RWPE2 (cell line): Measurements from ENCODE around the gene KLLN.
"Not testable (repeated sequence)": the region's sequence is repeated elsewhere in the genome, so short reads cannot be mapped to it uniquely, and the experiment has no call there.

ENCODE experiments used
- ATAC-seq: fragments of 200-7000 bp; cut with Tn5 transposase; 3 replicates; pipeline ENCODE4 v1.9.1; 2021; ENCODE audit warnings: low read depth
- DNase-seq: peaks from one replicate; pipeline ENCODE4 v3.0.0-alpha.2; 2020; ENCODE audit warnings: low spot score
- H3K27ac ChIP-seq: fragments of 450-650 bp; 2 replicates; pipeline ENCODE4 v1.5.1; 2017; ENCODE audit warnings: mild to moderate bottlenecking; ENCODE audit not compliant: poor library complexity, severe bottlenecking
- H3K27me3 ChIP-seq: fragments of 250-450 bp; sonication (Bioruptor Pico); 2 replicates; pipeline ENCODE4 v1.5.1; 2021; ENCODE audit warnings: mild to moderate bottlenecking, moderate library complexity; ENCODE audit not compliant: insufficient read depth, poor library complexity, severe bottlenecking
- H3K36me3 ChIP-seq: fragments of 250-450 bp; sonication (Bioruptor Pico); 2 replicates; pipeline ENCODE4 v1.5.1; 2020; ENCODE audit warnings: low read depth, mild to moderate bottlenecking, moderate library complexity
- H3K4me1 ChIP-seq: fragments of 250-450 bp; sonication (Bioruptor Pico); 2 replicates; pipeline ENCODE4 v1.5.1; 2021; ENCODE audit warnings: mild to moderate bottlenecking, moderate library complexity; ENCODE audit not compliant: insufficient read depth, poor library complexity, severe bottlenecking
- H3K4me3 ChIP-seq: fragments of 250-450 bp; sonication (Bioruptor Pico); 2 replicates; pipeline ENCODE4 v1.5.1; 2021; ENCODE audit warnings: mild to moderate bottlenecking, moderate library complexity; ENCODE audit not compliant: severe bottlenecking
- H3K9me3 ChIP-seq: fragments of 250-450 bp; sonication (Bioruptor Pico); 2 replicates; pipeline ENCODE4 v1.5.1; 2021; ENCODE audit warnings: mild to moderate bottlenecking, moderate library complexity; ENCODE audit not compliant: severe bottlenecking
- CTCF ChIP-seq: fragments of 450-650 bp; IDR thresholded peaks from one replicate; pipeline ENCODE4 v1.5.1; 2017; ENCODE audit warnings: mild to moderate bottlenecking, moderate library complexity; ENCODE audit not compliant: poor library complexity, severe bottlenecking

KLLN gene

DNA sequence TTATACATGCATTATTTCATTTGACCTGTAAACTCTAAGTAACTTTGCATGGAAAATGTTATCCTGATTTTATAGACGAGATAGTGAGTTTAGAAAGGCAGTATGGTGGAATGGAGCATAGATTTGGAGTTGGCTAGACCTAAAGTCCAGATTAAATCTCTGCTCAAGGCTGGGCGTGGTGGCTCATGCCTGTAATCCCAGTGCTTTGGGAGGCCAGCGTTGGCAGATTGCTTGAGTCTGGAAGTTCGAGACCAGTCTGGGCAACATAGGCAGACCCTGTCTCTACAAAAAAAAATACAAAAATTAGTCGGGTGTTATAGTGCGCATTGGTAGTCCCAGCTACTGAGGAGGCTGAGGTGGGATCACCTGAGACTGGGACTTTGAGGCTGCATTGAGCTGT lies 9.5 kb upstream of the KLLN start:
- H3K4me3 ChIP-seq, result no peak overlapping the region
- no peak overlapping the region for H3K27ac ChIP-seq
- H3K36me3 ChIP-seq, result peaks cover 24% of the 10 kb centered on the region
- ATAC-seq, result no peak
- TF ChIP-seq CTCF, result no peak
- H3K9me3 ChIP-seq, result no peaks in the 10 kb centered on the region
- no peak for DNase-seq
- H3K27me3 ChIP-seq, result no peaks in the 10 kb centered on the region
- H3K4me1 ChIP-seq, result peaks cover 50% of the 10 kb centered on the region

DNA sequence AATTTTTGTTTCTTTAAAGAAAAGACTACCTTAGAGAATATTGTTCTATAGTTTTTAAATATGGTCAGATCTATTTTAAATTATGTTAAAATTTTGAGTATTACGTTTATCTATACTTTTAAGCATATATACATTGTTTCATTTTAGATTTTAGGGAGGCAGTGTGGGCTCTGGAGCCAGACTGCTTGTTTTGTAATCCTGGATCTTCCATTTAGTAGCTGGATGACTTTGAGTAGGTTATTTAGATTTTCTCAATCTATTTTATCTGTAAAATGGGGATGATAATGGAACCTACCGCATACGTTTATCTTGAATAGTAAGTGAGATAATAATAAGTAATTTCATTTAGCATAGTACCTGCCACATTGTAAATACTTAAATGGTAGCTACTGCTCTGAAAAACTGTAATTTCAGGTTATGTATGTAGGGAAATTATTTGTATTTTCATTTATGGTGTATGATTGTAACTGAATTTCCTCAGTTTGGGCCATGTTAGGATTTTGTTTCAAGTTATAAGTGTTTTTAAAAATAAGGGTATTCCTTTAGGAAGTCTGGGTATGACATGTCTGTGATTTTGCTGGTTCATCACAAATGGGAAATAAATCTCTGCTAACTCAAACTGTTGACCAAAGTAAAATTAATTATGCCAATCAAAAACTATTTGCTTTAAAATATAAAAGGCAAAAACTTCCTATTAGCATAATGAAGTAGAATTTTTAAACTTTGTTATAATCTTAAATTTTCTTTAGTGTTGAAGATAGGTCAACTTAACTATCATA lies 6.6 kb upstream of the KLLN start:
- peaks cover 23% of the 10 kb centered on the region for H3K36me3 ChIP-seq
- no peak for TF ChIP-seq CTCF
- H3K4me1 ChIP-seq, result peaks cover 40% of the 10 kb centered on the region
- no peaks in the 10 kb centered on the region for H3K27me3 ChIP-seq
- DNase-seq (no peak), ATAC-seq (no peak)
- H3K27ac ChIP-seq, result no peak overlapping the region
- H3K4me3 ChIP-seq, result no peak overlapping the region
- H3K9me3 ChIP-seq, result no peaks in the 10 kb centered on the region

DNA sequence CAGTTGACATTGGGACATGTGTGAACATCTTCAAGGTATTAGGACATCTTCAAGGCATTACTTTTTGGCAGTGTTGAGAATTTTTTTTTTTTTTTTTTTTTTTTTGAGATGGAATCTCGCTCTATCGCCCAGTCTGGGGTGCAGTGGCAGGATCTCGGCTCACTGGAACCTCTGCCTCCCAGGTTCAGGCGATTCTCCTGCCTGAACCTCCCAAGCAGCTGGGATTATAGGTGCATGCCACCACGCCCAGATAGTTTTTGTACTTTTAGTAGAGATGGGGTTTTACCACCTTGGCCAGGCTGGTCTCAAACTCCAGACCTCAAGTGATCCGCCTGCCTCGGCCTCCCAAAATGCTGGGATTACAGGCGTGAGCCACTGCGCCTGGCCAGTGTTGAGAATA lies 5.8 kb upstream of the KLLN start:
- not testable (repeated sequence) for H3K27ac ChIP-seq, H3K9me3 ChIP-seq, H3K4me3 ChIP-seq, DNase-seq, ATAC-seq, H3K27me3 ChIP-seq
- peaks cover 32% of the 10 kb centered on the region for H3K4me1 ChIP-seq
- peaks cover 24% of the 10 kb centered on the region for H3K36me3 ChIP-seq

- peak overlapping the region; percentile 2 for H3K27ac ChIP-seq
- peaks cover 29% of the 10 kb centered on the region for H3K4me1 ChIP-seq
- TF ChIP-seq CTCF, result no peak
- ATAC-seq (no peak), DNase-seq (no peak)
- H3K4me3 ChIP-seq, result peak overlapping the region; percentile 95
- no peaks in the 10 kb centered on the region for H3K27me3 ChIP-seq
- no peaks in the 10 kb centered on the region for H3K9me3 ChIP-seq
- peaks cover 24% of the 10 kb centered on the region for H3K36me3 ChIP-seq
Observed at GRCh38 chr10:87868277-87868676, 4.9 kb upstream of the KLLN start.

- TF ChIP-seq CTCF, result no peak
- no peaks in the 10 kb centered on the region for H3K27me3 ChIP-seq
- H3K36me3 ChIP-seq, result peaks cover 24% of the 10 kb centered on the region
- ATAC-seq (no peak), DNase-seq (no peak)
- peaks cover 29% of the 10 kb centered on the region for H3K4me1 ChIP-seq
- peak overlapping the region; percentile 95 for H3K4me3 ChIP-seq
- H3K27ac ChIP-seq, result no peak overlapping the region
- H3K9me3 ChIP-seq, result no peaks in the 10 kb centered on the region
Observed at GRCh38 chr10:87867453-87867852, 4.1 kb upstream of the KLLN start.
